Kidney (tissue), 14 donors: ENCODE results near the gene ABCA5. TPM values are rescaled to one million over a fixed set of nuclear protein-coding genes. Genes with fewer than 3 reads are reported as not detected.

Experiments
- DNase-seq, 5 donors: peaks; one replicate each; pipeline ENCODE4 v3.0.0-alpha.2; 2013 to 2020
- FAIRE-seq: peaks from 2 replicates; lab custom pipeline; 2012; peaks lifted over from hg19 to GRCh38; lab: Jason Lieb, UNC
- H3K27ac ChIP-seq, 2 donors: one replicate each; pipeline ENCODE4 v1.7.0; 2013; ENCODE audit warnings: low read depth in 2 of 2, low read length in 2 of 2, inconsistent platforms in 1 of 2
- H3K27me3 ChIP-seq: one replicate; pipeline ENCODE4 v1.7.1; 2013; ENCODE audit warnings: low read length, inconsistent platforms; ENCODE audit not compliant: control insufficient read depth, insufficient read depth
- H3K36me3 ChIP-seq, 3 donors: one replicate each; pipeline versions ENCODE4 v1.7.0 to v1.7.1; 2013; ENCODE audit warnings: low read length in 3 of 3, control low read depth in 1 of 3, inconsistent platforms in 1 of 3; ENCODE audit not compliant: insufficient read depth in 3 of 3, control insufficient read depth in 2 of 3
- H3K4me1 ChIP-seq, 3 donors: one replicate each; pipeline versions ENCODE4 v1.7.0 to v1.7.1; 2013; ENCODE audit warnings: low read length in 3 of 3, inconsistent platforms in 1 of 3, low read depth in 1 of 3; ENCODE audit not compliant: control insufficient read depth in 2 of 3, insufficient read depth in 2 of 3
- H3K4me3 ChIP-seq, 3 donors: one replicate each; pipeline versions ENCODE4 v1.7.0 to v1.8.1; 2013; ENCODE audit warnings: low read length in 3 of 3, control low read depth in 1 of 3, inconsistent platforms in 1 of 3
- H3K9ac ChIP-seq, 3 donors: one replicate each; pipeline versions ENCODE4 v1.7.0 to v1.7.1; 2013; ENCODE audit warnings: low read length in 3 of 3, control low read depth in 1 of 3, inconsistent platforms in 1 of 3
- H3K9me3 ChIP-seq, 3 donors: one replicate each; pipeline versions ENCODE4 v1.7.0 to v1.7.1; 2013; ENCODE audit warnings: low read length in 3 of 3, control low read depth in 1 of 3, inconsistent platforms in 1 of 3; ENCODE audit not compliant: control insufficient read depth in 2 of 3, insufficient read depth in 1 of 3
- intact Hi-C: fragments of 100-400 bp; cut with DNase I; formaldehyde crosslinking; loops from one replicate; pipeline ENCODE4 v1.11.1; 2022
- polyA plus RNA-seq: library from polyadenylated mRNA; stranded (reverse); fragments of 350-450 nt; fragmentation: Illumina TruSeq; extraction: RNeasy Lipid Tissue Mini Kit (QIAGEN cat#74804); gene quantifications from one replicate; pipeline ENCODE4 v1.2.3, GENCODE V29; 2014; ENCODE audit warnings: low read depth, low replicate concordance; ENCODE audit not compliant: insufficient read depth
- total RNA-seq: library from RNA; stranded (reverse); fragmentation: NEBNext Ultra II Directional; extraction: Animal tissue kit (Norgen Biotek cat#: 25700); gene quantifications from one replicate; pipeline ENCODE4 v1.2.1, GENCODE V29; 2021
- TF ChIP-seq, protein P1 (sequence below): IDR thresholded peaks from 3 replicates; pipeline ENCODE4 v1.5.1; 2012; ENCODE audit warnings: mild to moderate bottlenecking, moderate library complexity, borderline replicate concordance; ENCODE audit not compliant: insufficient read depth; ENCODE audit errors: extremely low read depth
- donor health status: control.
- donor health status: control.
- donor health status: control.
- donor health status: control.
- donor health status: control.
- donor health status: DM: yes; HTN: yes; CAD: no.
- donor health status: Normal renal cell carcinoma (clear cell type).

The ABCA5 gene
- total and polyA plus RNA-seq, 2 donors from 2014 or later: 19.0 to 25.1 TPM

DNA sequence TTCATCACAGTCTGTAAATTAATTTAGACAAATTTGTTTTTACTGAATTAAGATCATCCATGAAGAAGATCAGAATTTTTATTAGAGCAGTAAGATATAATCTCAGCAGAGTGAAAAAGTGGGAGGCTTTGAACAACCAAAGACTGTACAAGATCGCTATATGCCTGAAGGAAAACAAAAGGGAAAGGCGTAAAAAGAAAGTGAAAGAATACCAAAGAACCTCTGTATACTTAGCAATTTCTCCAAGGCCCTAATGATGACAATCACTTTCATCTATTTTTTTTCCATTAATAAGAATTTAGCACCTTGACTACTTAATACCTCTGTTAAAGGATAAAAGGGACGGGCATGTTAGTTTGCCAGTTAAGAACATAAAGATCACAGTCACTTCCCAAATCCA is 59.7 kb downstream of the ABCA5 start:
- Histone ChIP-seq H3K4me1 (no peaks in the 10 kb centered on the region), H3K4me3 (no peak overlapping the region), H3K9ac (no peak overlapping the region), H3K36me3 (no peaks in the 10 kb centered on the region), H3K27ac (no peak overlapping the region), H3K9me3 (no peaks in the 10 kb centered on the region), H3K27me3 (no peaks in the 10 kb centered on the region)
- DNase-seq: no peak
- TF ChIP-seq, protein P1, sequence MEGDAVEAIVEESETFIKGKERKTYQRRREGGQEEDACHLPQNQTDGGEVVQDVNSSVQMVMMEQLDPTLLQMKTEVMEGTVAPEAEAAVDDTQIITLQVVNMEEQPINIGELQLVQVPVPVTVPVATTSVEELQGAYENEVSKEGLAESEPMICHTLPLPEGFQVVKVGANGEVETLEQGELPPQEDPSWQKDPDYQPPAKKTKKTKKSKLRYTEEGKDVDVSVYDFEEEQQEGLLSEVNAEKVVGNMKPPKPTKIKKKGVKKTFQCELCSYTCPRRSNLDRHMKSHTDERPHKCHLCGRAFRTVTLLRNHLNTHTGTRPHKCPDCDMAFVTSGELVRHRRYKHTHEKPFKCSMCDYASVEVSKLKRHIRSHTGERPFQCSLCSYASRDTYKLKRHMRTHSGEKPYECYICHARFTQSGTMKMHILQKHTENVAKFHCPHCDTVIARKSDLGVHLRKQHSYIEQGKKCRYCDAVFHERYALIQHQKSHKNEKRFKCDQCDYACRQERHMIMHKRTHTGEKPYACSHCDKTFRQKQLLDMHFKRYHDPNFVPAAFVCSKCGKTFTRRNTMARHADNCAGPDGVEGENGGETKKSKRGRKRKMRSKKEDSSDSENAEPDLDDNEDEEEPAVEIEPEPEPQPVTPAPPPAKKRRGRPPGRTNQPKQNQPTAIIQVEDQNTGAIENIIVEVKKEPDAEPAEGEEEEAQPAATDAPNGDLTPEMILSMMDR: no peak
- no peak for FAIRE-seq
- intact Hi-C loops: no loop called here

DNA sequence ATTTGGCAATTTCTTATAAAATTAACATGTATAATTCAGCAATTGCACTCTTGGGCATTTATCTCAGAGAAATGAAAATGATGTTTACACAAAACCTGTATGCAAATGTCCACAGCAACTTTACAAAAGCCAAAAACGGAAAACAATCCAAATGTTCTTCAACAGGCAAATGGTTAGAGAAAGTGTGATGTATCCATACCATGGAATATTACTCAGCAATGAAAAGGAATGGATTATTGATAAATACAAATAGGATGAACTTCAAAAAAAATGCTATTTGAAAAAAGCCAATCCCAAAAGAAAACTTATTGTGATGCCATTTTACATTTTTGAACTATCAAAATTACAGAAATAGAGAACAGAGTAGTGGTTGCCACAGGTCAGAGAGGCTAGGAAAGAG is 61.1 kb downstream of the ABCA5 start:
- no peaks in the 10 kb centered on the region for H3K36me3 ChIP-seq
- no peaks in the 10 kb centered on the region for H3K9me3 ChIP-seq
- H3K27ac ChIP-seq: no peak overlapping the region
- TF ChIP-seq, protein P1: no peak
- no peak overlapping the region for H3K9ac ChIP-seq
- no peak overlapping the region for H3K4me3 ChIP-seq
- intact Hi-C loops: no loop called here
- H3K4me1 ChIP-seq: no peaks in the 10 kb centered on the region
- H3K27me3 ChIP-seq: no peaks in the 10 kb centered on the region
- DNase-seq: no peak
- FAIRE-seq: no peak

DNA sequence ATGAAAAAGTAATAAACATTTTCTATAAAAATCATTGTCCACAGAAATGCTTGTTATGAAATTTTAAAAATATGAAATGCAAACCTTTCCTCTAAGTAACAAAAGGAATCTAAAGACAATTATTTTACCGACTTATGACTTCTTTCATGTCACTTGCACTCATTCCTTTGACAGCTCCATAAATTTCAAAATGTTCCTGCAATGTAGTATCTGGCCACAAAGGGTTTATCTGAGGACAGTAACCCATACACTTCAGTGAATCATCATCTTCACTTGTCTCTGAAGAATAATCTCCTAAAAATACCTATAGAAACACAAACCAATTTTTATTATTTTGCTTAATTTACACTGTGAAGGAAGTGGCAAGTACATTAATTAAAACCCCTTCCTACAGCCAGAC is 72.7 kb downstream of the ABCA5 start:
- Histone ChIP-seq H3K4me1 (no peaks in the 10 kb centered on the region), H3K36me3 (peaks cover 0 to 4% (median 2%) of the 10 kb centered on the region in 3 donors), H3K9ac (no peak overlapping the region), H3K27ac (no peak overlapping the region), H3K27me3 (no peaks in the 10 kb centered on the region), H3K9me3 (no peaks in the 10 kb centered on the region), H3K4me3 (no peak overlapping the region)
- intact Hi-C loops: no loop called here
- DNase-seq (no peak), FAIRE-seq (no peak)
- TF ChIP-seq, protein P1: no peak

DNA sequence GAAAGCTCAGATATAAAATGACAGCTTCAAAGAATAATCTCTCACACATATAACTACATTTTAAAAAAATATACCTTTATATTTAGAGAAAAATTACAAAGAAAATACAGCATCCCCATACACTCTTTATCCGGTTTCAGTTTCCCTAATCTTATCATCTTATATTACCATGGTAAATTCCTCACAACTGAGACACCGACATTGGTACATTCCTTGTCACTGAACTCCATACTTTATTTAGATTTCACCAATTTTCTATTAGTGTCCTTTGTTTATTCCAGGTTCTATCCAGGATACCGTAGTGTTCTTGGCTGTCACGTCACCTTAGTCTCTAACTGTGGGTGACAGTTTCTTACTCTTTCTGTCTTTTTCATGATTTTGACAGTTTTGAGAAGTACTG is 76.3 kb downstream of the ABCA5 start:
- no peak overlapping the region for H3K4me3 ChIP-seq
- peak; percentile 25 for FAIRE-seq
- TF ChIP-seq, protein P1: no peak
- H3K4me1 ChIP-seq: no peaks in the 10 kb centered on the region
- DNase-seq: no peak
- intact Hi-C loops: no loop called here
- no peaks in the 10 kb centered on the region for H3K9me3 ChIP-seq
- H3K9ac ChIP-seq: no peak overlapping the region
- H3K27me3 ChIP-seq: no peaks in the 10 kb centered on the region
- no peak overlapping the region for H3K27ac ChIP-seq
- H3K36me3 ChIP-seq: peaks cover 0 to 5% (median 2%) of the 10 kb centered on the region in 3 donors
